ENCODE measurements around the gene MED15. TPM values are rescaled to one million over a fixed set of nuclear protein-coding genes. Genes with fewer than 3 reads are reported as not detected.

The MED15 gene
- polyA plus RNA-seq, 12 donors: 27.4 to 91.0 (median 35.9) TPM; not detected in 1

DNA sequence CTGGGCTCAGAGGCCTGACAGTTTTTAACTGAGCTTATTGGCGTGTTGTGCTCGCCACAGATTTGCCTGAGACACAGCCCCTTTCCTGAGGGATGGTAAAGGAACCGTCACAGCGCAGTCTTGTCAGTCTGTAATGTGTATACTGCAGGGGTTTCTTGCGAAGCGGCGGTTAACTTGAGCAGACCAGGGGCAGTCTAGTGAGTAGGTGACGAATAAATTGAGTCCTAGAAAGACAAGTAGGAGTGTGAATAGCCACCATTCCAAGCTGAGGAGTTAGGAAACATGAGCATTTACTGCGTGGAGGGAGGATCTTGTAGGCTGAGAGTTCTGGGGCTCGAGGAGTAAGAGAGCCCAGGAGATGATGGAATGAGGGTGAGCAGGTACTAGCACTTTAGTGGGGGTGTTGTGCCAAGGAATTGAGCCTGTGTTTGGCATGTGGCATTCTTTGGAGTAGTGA lies 1.4 kb downstream of the MED15 start:
- DNase-seq: no peak

DNA sequence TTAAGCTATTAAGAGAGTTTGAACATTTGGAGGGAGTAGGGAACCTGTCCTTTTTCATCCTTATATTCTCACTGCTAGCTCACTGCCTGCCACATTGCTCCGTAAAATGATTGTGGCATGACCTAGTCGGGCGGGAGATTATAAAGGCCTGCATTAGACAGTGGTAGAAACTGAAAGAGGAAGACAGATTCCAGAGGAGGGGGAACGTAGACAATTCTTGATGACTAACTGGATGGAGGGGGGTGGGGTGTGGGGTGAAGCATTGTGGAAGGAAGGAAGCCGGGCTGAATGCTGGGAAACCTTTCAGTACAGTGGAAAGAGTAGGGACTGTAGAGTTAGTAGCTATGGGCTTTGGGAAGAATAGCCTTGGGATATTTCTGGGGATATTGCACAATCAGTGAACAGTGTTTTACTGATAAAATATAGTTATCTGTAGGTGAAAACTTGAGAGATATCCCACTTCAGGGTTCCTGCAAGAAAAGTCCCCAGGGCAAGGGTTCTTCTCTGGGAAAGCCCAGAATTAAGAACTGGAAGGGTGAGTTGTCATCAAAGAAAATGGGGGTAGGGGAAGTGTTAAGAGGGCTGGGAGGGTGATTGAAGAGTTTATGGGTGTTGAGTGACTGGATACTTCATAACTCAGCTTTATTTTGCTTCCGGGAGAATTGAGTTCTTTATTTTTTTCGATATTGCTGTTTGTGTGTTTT lies 2.1 kb downstream of the MED15 start:
- peak; percentile 50 for DNase-seq

DNA sequence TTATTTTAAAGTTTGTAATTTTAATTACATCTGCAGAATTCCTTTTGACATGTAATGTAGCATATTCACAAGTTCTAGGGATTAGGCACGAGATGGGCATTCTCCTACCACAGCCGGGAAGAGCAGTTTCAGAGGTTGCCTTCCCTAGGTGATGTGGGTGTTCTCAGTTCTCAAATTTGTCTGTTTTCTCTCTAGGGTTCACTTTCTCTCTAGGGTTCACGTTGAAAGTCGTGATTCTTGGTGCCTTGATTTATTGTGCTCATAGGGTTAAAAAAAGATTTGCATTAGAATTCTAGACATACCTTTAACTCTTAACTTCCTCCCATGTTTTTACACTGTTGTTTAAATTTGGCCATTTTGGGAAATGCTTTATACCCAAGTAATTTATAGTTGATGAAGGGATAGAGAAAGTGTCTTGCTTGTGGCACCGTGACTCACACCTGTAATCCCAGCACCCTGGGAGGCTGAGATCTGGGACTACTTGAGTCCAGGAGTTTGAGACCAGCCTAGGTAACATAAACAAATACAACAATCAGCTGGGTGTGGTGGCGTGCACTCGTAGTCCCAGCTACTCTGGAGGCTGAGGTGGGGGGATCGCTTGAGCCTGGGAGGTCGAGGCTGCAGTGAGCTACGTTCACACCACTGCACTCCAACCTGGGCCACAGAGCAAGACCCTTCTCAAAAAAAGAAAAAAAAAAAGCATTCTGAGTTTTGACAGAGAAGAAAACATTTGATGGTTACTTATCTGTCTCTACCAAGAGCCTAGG lies 3.6 kb downstream of the MED15 start:
- DNase-seq: no peak

DNA sequence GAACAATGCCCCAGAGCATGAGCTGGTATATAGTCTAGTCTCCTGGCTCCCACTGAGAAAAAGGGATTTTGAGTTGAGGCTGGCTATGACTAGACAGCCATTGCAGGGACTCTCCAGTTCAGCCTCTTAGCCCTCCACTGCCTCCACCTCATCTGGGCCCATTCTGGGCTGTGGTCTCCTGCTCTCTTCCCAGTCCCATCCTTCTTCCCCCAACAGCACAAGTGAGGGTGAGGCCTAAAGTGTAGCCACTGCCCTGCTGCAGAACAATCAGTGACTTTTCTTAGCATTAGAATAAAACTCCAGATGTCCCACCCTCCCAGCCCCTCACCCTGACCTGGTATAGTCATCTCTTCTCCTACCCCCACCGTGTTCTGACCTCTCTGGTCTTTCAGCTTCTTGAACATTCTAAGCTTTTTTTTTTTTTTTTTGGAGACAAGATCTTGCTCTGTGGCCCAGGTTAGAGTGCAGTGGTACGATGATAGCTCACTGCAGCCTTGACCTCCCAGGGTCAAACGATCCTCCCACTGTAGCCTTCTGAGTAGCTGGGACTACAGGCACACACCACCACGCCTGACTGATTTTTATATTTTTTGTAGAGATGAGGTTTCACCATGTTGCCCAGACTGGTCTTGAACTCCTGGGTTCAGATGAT lies 4.3 kb downstream of the MED15 start:
- DNase-seq: no peak

DNA sequence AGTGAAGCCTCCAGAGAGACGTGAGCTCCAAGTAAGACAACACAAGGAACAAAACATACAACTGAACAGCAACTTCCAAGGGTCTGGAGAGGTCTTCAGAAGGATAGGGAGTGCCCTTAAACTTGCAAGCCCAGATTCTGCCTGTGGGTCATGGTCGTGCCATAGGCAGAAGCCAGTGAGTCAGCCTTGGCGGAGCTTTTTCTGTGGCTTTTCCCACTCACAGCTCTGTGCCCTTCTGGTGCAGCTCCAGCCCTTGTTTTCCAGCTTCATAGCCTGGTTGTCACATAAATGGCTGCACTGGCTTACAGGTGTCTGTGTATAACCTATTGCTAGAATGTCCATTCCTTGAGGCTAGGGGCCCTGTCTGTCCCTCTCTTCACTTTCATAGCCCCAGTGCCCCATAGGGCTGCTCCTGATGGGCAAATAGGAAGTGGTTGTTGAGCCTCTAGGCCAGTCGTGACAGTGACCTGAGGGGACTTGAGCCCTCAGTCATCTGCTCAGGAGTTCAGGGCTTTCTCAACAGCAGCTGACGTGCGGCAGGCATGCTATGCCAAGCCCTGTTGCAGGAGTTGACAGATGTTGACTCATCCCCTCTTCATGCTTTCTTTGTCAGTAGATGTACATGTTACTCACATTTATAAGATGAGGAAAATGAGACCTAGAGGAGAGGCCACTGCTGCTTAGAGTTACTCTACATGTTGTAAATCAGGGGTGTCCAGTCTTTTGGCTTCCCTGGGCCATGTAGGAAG lies 7.4 kb downstream of the MED15 start:
- no peak for DNase-seq

DNA sequence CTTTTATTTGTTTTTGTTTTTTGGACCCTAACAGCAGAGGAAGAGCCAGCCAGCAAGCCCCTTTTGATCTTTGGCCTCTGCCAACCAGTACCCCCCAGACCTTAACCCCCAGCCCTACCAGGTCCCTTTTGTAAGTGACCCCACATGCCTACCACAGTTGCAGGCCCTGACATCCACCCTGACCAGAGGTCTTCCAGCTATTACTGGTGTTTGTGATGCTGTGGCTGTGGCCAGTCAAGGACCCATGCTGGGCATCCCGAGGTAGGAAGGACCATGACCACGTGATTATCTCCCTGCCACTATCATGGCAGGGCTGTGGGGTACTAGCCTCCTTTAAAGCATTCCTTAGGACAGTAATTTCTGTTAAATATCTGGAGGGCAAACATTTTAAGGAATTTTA lies 9.0 kb downstream of the MED15 start:
- DNase-seq: no peak

DNA sequence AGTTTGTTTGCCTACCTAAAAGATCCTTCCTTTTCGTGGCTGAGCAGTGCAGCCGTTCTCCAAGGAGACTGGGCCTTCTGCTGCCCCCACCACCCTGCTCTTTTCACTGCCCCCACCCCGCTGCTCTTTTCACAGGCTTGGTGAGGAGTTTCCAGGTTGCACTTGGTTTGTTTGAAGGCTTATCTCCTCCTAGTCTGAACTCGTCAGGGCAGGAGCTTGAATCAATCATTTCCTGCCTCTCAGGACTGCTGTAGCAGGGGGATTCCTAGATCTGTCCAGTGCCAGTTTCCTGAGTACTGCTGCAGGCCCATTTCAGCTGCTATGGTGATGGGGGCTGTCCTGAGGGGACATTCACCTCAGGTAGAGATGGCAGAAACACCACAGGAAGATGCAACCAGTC lies 10.0 kb downstream of the MED15 start:
- no peak for DNase-seq

DNA sequence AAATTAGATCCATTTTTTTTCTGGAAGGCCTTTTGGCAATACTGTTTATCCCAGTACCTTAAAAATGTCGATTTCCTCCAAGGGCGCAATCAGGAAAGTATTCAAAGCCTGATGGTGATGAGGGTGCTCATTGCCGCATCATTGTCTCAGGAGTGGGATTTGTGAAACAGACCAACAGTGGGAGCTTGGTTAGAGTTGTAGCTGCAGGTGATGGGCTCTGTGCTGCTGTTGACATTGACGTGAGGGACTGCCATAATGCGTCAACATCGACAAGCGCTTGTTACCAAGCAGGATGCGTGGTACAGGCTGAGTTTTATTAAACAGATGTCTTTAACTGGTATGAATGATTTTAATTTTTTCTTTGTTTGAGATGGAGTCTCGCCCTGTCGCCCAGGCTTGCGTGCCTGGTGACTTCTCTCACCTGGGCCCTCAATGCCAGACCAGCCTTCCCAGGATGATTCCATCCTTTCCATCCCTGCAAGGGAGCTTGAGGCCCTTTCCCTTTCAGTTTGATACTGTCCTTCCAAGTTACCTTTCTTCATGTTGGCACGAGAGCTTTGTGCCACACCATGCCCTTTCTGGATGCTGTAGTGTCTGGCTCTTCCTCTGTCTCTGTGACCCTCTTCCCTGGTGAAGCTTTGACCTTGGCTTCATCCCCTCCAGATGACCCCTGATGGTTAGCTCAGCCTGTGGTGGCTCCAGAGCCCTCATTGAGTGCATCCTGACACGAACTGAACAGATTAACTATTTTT lies 10.6 kb downstream of the MED15 start:
- DNase-seq: no peak

DNA sequence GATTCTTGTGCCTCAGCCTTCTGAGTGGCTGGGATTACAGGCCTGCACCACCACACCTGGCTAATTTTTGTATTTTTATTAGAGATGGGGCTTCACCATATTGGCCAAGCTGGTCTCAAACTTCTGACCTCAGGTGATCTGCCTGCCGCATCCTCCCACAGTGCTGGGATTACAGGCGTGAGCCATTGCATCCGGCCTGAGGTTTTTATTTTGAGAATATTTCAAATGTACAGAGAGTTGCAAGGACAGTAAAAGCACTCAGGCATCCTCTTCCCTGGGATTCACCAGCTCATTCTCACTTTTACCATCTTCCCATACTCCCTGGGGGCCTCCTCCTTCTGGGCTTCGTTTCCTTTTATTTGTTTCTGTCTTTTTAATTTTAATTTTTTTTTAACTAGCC lies 12.1 kb downstream of the MED15 start:
- no peak for DNase-seq

DNA sequence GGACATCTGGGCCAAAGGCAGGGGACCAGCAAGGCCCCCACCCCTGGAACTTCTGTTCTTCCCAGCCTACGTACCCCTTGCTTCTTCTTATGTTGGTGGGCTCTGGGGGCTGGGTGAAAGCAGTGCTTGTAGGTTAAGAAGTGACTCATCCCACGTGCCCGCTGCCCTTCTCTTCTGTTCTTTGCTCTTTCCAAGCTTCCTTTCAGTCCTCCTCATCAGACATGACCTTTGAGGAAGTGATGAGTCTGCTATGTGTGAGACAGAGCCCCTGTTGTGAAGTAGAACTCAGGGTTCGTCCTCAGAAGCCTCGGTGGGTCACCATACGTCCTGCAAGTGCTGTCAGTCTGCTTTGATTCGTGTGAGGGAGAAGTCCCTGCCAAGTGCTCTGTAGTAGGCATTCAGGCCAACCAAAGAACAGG lies 12.7 kb downstream of the MED15 start:
- DNase-seq: no peak

DNA sequence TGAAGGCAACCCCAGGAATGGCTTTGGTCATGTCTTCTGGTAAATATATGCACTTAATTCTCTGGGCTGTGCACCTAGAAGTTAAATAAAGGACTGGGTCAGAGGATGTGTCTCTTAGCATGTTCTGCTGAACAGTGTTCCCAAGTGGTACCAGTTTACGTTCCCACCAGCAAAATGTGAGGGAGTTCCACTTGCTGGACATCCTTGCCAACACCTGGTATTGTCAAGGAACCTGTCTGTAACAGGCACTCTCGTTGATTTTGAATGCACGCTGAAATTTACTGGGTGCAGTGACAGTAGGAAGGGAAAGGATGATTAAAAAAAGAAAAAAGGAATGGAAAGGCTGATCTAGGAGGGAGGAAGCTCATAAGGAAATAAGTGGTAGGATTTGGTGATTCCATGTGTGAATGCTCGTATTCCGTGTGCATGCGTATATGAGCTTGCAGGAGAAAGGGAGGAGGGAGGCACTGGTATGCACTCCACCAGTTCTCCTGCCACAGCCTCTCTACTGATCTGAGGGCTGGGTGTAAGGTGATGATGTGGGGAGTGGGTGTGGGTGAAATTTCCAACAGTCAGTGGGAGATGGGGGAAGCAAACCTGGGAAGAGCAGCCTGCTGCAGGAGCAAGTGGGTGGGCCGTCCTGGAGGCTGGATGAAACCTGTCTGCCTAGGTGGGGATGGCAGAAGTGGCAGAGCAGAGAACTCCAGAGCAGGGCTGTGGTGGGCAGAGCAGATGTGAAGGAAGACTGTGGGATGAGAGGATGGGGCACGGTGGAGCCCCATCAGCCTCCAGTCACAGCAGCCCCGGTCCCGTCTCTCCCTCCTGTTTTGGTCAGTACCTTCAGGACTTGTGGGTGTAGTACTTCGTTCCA lies 15.0 kb downstream of the MED15 start:
- no peak for DNase-seq

DNA sequence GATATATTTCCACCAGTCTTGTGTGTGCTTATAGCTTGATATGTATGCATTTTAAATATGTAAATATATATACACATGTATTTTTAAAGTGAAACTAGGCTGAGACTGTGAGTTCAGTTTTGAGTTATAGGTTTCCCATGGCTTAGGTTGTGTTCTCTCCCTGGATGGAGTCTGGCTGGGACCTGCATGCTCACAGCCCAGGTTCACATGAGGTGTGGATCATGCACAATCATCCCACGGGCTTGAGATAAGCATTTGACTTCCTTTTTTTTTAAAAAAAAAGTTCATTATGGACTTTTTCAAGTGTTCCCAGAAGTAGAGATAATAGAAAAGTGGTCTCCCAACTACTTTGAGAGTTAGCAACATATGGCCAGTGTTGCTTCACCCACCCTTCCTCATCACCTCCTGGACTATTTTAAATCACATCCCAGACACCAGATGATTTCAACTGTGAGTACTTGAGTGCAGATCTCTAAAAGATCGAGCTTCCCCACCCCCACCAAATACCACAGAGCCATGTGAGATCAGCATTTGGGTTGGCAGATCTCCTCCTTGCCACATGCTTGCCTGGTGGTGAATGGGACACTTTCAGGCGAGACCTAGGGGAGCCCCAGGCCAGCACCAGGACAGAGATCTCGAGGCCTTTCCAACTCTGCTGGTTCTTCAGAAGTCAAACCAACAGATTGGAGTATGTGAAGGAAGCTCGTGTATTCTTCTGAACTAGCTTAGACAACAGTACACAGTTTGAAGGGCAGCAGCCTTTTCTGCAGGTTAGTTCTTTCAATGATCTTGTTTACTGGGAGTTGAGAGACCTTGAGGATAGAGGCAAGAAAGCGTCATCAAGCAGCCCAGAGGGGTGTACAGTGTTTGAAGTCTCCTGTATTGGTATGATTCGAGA lies 15.9 kb downstream of the MED15 start:
- DNase-seq: no peak

DNA sequence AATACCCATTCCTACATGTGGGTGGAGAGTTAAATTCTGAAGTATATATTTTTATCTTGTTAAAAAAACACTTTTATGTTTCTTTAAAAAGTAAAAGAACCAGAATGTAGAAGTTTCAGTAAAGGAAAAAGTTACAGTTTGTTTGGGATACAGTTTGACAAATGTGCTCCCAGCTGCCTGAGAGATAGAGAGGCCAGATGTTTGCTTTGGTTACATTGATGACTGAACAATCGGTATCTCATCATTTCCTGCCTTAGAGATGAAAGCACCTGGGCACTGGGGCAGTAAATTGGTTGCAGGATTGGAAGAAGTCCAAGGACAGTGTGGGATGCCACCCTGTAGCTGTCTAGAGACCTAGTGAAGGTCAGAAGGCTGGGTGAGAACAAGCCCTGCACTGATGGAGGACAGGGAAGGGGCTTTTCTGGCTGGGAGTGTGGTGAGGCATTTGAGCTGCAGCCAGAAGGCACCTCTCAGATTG lies 16.6 kb downstream of the MED15 start:
- no peak for DNase-seq

DNA sequence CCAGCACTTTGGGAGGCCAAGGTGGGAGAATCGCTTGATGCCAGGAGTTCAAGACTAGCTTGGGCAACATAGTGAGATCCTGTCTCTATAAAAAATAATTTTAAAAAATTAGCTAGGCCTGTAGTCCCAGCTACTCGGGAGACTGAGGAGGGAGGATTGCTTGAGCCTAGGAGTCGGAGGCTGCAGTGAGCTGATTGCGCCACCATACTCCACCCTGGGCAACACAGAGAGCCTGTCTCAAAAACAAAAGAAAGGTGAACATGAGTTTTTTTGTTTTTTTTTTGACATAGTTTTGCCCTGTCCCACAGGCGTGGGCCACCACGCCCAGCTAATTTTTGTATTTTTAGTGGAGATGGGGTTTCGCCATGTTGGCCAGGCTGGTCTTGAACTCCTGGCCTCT lies 17.6 kb downstream of the MED15 start:
- no peak for DNase-seq

DNA sequence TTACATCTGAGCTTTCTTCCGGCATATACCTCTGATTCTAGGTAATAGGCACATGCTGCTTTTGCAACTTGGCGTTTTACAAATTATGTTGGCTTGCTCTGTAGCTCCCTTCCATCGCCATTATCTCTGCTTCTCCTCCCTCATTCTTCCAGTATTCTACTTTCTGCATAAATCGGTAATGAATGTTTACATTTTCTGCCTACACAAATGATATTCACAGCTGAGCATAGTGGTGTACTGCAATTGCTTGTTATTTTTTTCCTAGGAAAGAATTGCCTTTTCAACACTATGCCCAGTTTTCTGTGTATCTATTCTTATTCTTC lies 18.9 kb downstream of the MED15 start:
- DNase-seq: no peak

DNA sequence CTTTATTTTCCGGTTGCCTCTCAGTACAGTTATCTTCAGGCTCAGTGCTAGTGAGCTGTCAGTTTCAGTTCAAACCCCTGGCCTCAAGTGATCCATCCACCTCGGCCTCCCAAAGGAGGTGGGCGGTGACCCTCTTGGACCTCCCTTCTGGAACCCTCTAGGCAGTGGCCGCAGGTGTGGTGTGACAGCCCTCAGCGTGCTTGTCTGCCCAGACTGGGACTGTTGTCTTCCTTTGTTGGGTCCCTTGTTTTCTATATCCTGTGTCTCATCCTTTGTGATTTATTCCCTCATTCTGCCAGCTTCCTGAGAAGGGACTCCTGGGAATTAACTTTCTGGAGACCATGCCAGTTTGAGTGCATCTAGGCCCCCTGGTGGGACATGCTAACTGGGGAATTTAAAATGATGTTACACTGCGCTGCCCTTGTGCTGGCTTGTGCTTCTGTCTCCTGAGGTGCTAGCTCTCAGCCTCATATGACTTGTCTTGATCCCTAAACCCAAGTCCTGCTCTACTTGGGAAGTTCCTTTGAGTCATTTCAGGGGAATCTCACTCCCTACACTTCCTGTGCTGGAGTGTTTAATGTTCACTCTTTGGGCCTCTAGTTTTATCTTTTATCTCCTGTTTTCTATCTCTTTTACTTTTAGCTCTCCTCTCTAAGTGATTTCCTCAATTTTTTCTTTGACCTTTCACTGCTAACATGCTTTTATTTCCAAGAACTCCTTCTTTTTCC lies 19.4 kb downstream of the MED15 start:
- no peak for DNase-seq

DNA sequence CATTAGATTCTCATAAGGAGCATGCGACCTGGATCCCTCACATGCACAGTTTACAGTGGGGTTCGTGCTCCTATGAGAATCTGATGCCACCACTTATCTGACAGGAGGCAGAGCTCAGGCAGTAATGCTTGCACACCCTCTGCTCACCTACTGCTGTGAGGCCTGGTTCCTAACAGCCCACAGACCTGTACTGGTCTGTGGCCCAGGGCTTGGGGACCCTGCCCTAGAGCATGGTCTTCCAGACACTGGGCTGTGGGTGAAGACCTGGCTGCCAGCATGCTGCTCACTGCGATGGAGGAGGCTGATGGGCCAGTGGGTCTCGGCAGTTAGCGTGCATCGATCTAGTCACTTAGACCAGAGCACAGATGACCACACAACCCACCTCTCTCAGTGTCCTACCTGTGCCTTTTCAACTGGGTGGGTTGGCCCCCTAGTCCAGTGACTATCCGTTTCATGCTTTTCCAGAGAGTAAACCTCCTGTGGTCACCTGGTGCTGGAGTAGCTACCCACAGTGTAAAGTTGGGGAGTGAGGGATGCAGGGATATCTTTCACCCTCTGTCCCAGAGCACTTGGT lies 21.1 kb downstream of the MED15 start:
- no peak for DNase-seq
